ENCODE results near the gene MTHFR.
"Not testable (repeated sequence)": the region's sequence is repeated elsewhere in the genome, so short reads cannot be mapped to it uniquely, and the experiment has no call there.

The MTHFR gene

GRCh38 chr1:11831945-11832725, 26.4 kb upstream of the MTHFR start:
- peak; percentile 88 for DNase-seq

DNA sequence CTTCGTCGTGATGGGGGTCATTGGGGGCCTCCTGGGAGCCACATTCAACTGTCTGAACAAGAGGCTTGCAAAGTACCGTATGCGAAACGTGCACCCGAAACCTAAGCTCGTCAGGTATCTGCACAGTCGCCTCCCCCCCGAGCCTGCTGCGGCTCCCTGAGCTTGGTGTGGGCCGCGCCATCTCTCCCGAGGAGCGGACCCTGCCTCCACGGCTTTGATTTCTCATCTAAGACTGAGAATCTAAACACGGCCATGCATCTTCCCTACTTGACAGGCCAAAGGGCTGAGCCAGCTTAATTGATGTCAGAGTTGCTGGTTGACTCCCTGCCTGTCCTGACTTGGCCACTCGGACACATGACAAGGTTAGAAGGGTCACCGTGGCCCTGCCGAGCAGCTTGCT, 22.7 kb upstream of the MTHFR start:
- DNase-seq: no peak

DNA sequence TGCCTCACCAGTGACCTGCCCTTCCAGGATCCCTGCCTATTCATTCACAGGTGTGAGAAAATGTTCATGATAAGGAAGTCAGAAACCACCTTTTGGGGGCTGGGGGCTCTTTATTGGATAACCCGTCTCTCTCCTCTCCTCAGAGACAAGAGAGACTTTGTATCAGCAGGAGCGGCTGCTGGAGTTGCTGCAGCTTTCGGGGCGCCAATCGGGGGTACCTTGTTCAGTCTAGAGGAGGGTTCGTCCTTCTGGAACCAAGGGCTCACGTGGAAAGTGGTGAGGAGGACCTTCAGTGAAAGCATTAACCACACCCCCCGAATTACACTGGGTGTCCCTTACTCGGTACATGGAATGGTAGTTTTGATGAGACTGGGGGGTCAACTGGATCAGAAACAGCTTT, 21.2 kb upstream of the MTHFR start:
- DNase-seq: no peak

DNA sequence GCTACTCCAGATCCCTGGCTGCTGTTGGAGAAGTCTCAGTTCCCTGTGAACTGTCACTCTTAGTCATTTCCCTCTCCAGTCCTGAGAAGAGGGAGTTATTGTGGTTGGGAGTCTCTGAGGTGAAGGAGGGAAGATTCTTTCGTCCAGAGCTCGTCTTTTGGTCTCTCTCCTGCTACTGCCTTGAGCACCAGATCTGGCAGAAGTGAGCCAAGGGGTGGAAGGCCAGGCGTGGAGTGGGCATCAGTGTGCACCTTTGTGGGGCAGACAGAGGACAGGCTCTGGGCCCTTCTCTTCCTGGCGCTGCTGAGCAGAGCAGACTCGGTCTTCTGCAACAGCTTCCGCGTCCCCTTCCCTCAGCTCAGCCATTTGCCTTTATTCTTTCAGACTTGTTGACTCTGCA, 19.4 kb upstream of the MTHFR start:
- no peak for DNase-seq

DNA sequence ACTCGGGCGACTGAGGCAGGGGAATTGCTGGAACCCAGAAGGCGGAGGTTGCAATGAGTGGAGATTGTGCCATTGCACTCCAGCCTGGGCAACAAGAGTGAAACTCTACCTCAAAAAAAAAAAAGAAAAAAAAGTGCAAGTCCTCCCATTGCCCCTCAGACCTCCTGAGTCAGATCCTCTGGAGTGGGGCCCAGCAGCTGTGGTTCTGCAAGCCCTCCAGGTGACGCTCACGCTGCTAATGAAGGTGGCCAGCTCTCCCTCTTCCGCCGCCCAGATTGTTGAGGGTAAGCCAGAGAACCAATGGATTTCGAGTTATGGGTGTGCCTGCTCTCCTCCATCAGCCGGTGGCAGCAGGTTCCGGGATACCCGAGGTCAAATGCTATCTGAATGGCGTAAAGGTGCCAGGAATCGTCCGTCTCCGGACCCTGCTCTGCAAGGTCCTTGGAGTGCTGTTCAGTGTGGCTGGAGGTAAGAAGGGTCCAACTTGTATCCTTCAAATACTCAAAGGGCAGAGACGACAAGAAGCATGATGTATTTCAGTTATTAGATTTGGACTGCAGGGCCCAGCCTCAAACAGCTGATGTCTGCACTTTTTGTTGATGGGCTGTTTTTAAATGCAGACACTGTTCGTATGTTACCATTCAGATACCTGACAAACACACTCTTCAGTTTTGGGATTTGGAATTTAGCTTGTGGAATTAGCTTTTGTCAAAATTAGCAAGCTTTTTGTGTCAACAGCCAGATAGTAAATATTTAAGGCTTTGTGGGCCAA, 17.8 kb upstream of the MTHFR start:
- no peak for DNase-seq

- no peak for DNase-seq
These were observed 16.3 kb upstream of the MTHFR start for GRCh38 chr1:11822091-11822490.

- DNase-seq: no peak
These were observed 11.4 kb upstream of the MTHFR start for GRCh38 chr1:11817192-11817591.

GRCh38 chr1:11813021-11813420, 7.3 kb upstream of the MTHFR start:
- no peak for DNase-seq

GRCh38 chr1:11807133-11807532, 1.4 kb upstream of the MTHFR start:
- no peak for DNase-seq

- no peak for DNase-seq
These were observed 658 bp upstream of the MTHFR start for GRCh38 chr1:11806307-11806936.

DNA sequence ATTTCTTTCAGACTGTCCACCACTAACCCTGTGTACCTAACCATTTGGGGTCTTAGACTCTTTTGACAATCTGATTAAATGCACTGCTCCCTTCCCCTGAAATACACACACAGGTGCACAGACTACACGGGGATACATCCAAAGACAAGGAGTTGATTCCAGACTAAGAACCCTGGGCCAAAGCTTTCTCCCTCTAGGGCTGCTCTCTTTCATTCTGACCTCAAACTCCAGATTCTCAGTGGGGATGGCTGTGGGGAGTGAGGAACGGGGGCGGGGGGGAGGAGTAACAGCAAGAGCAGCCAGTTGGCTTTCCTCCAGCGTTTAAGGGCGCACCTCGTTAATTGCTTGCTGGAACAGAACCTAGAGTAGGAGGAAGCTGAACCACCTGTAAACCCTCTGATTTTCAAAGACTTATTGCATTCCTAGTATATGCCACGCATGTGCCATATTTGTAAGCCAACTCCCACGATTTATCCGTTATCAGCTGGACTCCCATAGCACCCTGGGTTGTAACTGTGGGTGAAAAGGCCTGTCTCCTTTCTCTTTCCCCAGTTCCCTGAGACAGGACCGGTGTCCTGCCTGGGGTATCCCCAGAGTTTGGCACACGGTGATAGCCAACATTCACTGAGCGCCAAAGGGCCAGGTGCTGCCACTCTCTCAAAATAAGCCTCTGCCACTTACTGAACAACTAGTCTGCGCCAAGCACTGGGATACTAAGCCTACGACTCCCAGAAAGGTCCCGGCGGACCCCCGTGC, 920 bp downstream of the MTHFR start:
- peak; percentile 42 for DNase-seq

- not testable (repeated sequence) for DNase-seq
These were observed 1.7 kb downstream of the MTHFR start for GRCh38 chr1:11803924-11804665.

GRCh38 chr1:11802973-11803885, 2.5 kb downstream of the MTHFR start:
- no peak for DNase-seq

- DNase-seq: no peak
These were observed 3.2 kb downstream of the MTHFR start for GRCh38 chr1:11802616-11802972.

DNA sequence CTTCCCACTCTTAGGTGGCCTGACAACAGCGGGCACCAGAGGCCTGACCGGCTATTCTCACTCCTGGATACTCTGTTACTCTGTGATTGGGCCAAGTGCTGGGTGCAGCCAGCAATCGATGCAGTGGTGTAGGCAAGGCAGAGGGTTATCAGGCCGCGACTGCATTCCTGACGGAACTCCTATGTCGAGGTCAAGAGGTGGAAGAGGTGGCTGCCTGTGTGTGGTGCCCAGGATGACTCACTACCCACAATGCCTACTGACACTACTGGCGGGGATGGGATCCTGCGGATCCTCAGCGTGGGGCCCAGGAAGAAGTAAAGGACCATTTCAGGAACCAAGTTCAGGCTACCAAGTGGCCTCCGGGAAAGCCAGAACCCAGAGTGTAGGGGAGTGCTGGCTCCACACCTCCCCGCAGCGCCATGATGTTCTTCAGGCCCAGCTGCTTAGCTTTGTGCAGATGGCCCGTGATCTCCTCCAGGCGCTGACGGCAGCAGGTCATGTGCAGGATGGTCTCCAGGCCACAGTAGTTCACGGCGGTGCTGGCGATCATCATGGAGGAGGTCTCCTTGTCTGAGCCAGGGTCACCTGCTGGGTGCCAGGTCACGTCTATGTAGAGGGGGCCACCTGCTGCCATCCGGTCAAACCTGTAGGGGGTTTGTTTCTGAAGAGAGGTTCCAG, 4.9 kb downstream of the MTHFR start:
- DNase-seq: no peak

- no peak for DNase-seq
These were observed 5.4 kb downstream of the MTHFR start for GRCh38 chr1:11800391-11800755.

DNA sequence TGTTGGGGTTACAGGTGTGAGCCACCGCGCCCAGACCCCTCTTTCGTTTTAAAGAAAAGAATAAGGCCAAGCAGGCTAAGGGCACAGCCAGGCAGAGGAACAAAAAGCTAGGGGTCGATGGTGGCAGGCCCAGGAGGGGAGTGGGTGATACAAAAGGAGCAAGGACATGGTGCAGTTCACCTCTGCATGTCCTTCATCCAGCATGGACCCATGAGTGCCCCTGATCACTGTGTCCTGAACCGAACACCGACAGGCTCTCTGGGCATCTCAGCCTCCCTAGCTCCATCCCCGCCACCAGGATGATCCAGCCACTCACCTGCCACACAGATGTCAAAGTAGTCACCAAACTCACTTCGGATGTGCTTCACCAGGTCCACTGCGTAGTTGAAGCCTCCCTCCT, 5.9 kb downstream of the MTHFR start:
- no peak for DNase-seq

- no peak for DNase-seq
These were observed 6.7 kb downstream of the MTHFR start for GRCh38 chr1:11799099-11799498.

- DNase-seq: no peak
These were observed 8.1 kb downstream of the MTHFR start for GRCh38 chr1:11797525-11798216.

All from NCI-H146 (cell line).